ENCODE results near the gene YOD1.
A peak's percentile ranks its signal among the peaks of the same experiment; 100 is the strongest.
"Not testable (repeated sequence)": the region's sequence is repeated elsewhere in the genome, so short reads cannot be mapped to it uniquely, and the experiment has no call there.

YOD1 gene

DNA sequence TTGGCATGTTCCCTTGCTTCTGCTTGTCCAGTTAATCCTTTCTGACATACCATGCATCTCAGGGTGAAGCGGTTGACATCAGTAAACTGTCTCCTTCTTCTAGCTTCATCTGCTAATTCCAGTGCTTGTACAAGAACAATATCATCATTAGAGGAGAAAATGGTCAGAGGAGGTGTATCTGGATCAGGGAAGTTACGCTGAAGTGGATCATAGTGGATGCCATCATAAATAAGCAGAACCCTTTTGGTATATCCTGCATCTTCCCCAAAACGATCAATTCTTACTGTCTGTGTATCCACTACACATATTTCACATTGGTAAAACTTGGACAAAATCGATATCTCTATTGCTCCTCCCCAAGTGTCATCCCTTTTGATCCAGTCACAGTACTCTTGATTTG is 2.0 kb downstream of the YOD1 start:
- no peak for DNase-seq (ENCODE audit: low spot score)

DNA sequence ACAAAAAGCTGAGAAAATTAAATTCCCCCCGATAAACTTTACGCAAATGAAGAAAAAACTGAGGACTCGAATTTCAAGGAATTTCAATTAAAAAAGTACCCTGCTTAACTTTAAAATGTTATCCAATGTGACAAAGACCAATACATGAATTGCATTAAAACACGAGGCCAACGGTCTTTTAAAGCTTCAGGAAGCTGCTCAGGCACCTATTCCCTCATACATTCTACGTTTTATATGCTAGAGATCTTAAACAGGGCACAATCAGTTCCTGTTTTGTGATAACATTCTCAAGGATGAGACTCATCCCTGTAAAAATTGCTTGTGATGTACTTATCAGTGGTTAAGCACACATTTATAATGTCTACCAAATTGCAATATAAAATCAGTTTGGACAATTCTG is 3.0 kb downstream of the YOD1 start:
- DNase-seq (ENCODE audit: low spot score), result no peak

- DNase-seq (ENCODE audit: low spot score), result no peak
Observed at GRCh38 chr1:207047505-207047904, 3.5 kb downstream of the YOD1 start.

DNA sequence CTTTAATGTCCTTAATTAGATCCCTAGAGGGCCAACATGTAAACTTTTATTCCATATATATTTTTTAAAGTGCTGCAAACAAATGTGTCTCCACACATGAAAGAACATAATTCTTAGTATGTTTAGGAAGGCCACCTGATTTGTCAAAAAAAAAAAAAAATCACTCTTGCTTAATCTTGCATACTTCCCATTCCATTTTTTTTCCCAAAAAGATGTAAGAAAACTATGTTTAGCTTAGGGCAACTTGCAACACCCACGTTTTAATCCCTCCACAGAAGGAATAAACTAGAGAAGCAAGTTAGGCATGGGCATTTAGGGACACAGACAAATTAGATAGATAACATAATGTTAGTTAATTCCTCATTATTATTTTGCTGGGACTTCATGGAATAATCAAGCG is 5.6 kb downstream of the YOD1 start:
- no peak for DNase-seq (ENCODE audit: low spot score)

DNA sequence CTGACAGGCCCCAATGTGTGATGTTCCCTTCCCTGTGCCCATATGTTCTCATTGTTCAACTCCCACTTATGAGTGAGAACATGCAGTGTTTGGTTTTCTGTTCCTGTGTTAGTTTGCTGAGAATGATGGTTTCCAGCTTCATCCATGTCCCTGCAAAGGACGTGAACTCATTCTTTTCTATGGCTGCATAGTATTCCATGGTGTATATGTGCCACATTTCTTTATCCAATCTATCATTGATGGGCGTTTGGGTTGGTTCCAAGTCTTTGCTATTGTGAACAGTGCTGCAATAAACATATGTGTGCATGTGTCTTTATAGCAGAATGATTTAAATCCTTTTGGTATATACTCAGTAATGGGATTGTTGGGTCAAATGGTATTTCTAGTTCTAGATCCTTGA is 9.6 kb downstream of the YOD1 start:
- not testable (repeated sequence) for DNase-seq (ENCODE audit: low spot score)

DNA sequence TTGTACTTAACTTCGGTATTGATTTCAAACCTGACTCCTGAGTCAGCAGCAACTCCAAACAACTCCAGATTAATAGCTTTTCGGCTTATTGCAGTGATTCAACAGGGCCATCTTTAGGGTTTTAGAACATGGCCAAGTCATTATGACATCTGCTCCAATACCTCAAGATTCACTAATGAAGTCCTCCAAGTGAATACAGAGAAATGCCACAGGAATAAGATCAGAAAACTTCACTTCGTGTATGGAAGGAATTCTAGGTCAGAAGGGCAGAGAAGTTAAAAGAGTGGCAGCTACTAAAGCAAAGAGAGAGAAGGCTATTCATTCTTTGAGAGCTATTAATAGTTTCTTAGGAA is 10.9 kb downstream of the YOD1 start:
- no peak for DNase-seq (ENCODE audit: low spot score)

GRCh38 chr1:207039380-207040180 is 11.4 kb downstream of the YOD1 start:
- no peak for DNase-seq (ENCODE audit: low spot score)

GRCh38 chr1:207036865-207037264 is 14.1 kb downstream of the YOD1 start:
- no peak for DNase-seq (ENCODE audit: low spot score)

DNA sequence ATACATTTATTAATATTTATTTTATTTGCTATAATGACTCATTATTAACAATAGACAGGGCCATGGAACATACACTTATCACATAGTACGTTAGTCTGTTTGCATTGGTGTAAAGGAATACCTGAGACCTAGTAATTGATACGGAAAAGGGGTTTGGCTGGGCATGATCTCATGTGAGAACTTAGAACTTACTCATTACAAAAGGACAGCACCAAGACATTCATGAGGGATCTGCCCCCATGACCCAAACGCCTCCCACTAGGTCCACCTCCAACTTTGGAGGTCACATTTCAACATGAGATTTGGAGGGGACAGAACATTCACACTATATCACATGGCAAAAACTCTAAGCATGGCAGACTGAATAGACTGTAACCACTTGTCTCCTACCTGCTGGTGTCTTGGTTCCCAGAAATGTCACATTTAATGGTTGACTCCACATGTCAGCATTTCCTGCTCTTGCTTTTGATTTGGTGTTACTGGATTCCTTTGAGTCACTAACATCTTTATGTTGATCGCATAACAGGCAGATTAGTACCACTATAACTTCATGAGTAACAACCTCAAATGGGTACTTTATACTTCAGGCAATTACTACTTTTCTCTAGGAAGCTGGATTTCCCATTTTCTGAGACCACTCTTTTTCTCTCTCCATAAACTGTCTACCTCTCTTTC is 15.0 kb downstream of the YOD1 start:
- DNase-seq (ENCODE audit: low spot score), result no peak

- DNase-seq (ENCODE audit: low spot score), result peak; percentile 90
Observed at GRCh38 chr1:207034998-207035397, 16.0 kb downstream of the YOD1 start.

GRCh38 chr1:207034208-207034607 is 16.8 kb downstream of the YOD1 start:
- peak; percentile 59 for DNase-seq (ENCODE audit: low spot score)

DNA sequence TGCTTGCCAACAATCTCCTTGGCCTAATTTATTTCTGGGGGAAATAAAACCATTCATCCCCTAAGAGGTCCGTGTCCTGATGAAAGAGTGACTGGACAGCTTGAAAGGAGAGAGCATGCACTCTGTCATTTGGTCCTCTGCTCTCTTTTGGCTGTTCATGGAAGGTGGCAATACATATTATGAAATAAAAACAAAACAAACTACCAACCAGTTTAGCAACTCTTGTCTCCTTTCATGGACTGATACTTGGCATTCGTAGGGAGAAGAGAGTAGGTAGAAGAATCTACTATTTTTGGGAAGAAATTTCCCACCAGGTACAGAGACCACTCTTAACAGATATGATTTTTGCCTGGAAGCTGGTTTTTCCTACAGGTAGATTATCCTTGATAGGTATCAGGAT is 17.7 kb downstream of the YOD1 start:
- no peak for DNase-seq (ENCODE audit: low spot score)

DNA sequence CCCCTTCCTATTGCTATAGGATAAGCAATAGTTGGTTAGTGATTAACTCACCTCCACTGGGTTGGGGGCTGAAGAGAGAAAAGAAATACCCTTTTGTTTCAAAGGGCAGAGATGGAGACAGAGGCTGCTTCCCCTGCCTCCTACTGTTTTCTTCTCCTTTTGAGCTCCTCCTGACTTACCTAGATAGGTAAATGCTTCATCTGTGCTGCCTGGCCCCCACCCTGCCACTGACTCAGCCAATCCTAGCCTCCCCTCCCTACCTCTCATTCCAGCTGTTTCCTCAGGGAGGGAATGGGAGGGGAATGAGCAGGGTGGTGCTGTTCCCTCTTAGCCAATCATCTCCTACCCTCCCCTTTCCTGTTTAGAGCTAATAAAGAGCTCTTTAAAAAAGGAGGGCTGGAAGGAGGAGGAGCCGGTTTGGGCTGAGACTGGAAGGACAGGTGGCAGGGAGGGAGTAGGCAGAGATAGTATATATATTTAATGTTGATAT is 18.4 kb downstream of the YOD1 start, which contains the start of gene C1orf116:
C1orf116 (minus strand) TSS at position 229 of the 490 bp plus-strand sequence. CDS start 5,158 bp downstream, outside the sequence.
- DNase-seq (ENCODE audit: low spot score), result peak; percentile 98

DNA sequence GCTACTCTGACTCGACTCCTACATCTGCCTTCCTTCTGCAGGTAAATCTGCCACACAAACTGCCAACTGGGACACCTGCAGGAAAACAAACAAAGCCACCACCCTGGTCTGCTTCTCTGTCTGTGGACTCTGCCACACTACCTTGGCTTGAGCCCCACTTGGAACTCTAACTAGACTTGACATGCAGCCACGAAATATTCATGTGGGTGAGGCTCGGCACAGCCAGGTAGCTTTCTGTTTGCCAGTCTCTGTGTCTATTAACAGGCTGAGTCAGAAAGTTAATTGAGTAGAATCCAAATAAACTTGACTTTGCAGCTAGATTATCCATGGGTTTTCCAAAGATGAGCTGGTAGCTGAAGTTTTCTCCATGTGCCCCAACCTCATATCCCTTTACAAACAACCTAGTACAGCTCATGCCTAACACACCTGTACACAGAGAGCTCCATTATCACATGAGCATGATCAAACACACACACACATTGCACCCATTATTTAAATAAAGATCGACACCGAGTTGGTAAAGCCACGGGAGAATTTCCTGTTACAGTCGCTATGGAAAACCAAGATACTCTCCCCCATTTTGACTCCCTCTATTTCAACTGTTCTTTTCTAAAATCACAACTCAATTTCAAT is 19.3 kb downstream of the YOD1 start:
- DNase-seq (ENCODE audit: low spot score), result peak; percentile 46

DNA sequence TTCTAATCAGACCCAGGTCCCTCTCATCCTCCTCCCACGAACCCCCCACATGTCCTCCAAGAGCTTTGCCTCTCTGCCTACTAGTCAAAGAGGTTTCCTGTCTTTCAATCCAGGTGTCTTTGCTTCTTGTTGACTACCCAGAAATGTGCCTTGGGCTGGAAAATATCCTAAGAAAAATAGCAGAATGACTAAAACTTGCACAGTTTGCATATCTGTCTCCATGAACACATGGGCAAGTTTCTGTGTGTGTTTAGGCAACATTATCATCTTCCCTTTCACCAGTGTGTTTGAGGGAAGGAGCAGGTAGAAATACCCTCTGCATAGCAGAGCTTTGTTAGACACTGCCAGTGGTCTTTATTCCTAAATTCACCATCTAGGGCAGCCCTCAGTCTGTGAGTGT is 20.0 kb downstream of the YOD1 start:
- DNase-seq (ENCODE audit: low spot score), result no peak

DNA sequence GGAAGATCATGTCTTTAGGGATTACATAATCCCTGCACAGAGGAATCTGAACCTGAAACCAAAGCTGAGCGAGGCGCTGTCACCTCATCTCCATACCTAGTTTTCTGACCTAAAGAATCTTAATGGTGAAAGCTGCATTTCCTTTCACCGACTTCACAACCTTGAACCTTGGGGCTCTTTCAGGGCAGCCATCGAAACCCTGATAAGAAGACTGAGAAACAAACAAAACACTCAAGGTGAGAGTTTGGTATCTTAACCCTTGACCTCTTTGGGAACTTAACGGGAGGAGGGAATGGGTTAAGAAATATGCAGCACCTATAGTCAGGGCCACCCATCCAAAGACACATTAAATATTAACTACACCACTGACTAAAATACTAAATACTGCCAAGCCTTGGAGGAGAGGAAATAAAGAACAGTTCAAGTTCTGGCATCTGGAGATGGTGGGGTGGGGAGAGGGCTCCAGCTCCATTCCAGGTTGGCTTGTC is 20.4 kb downstream of the YOD1 start:
- DNase-seq (ENCODE audit: low spot score), result peak; percentile 15

DNA sequence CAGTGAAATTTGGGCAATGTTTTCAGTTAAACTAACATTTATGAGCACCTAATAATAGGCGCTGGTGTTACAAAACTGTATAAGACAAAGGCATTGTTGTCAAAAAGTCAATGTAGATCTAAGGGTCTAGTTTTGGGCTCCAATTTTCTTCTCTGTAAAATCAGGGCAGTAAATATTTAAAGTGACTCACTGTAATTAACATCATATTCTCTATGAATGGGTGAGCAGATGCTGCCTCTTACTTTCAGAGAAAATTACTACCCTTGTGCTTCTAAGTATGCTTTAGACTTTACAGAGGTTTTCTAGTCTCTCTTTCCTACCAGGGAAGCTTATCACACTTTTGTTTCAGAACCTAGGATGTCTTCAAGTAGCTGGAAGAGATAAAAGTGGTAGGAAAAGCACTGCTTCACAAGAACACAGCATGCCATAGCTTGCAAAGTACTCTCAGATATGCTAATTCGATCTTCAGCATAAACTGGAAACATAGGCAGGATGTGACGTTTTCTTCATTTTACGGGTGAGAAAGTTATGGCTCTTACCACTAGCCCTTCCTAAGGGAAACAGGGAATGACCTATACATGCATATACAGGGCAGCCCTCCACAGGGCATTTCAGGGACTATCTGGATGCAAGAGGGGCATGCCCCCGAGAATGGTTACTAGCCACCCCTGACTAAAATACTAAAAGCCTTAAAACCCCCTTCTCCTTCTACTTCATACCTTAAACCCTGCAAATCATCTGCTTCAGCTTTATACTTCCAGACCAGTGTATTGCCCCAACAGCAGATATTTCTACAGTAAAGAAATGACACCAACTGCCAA is 21.1 kb downstream of the YOD1 start:
- peak; percentile 80 for DNase-seq (ENCODE audit: low spot score)

GRCh38 chr1:207028884-207029650 is 21.9 kb downstream of the YOD1 start:
- DNase-seq (ENCODE audit: low spot score), result peak; percentile 41

- no peak for DNase-seq (ENCODE audit: low spot score)
Observed at GRCh38 chr1:207027921-207028320, 23.1 kb downstream of the YOD1 start.

- DNase-seq (ENCODE audit: low spot score), result peak; percentile 98
Observed at GRCh38 chr1:207027206-207027777, 23.7 kb downstream of the YOD1 start.

GRCh38 chr1:207026104-207026534 is 24.9 kb downstream of the YOD1 start:
- no peak for DNase-seq (ENCODE audit: low spot score)

Data from SW480 (cell line).